ENCODE data around the gene TMEM121B.

DNA sequence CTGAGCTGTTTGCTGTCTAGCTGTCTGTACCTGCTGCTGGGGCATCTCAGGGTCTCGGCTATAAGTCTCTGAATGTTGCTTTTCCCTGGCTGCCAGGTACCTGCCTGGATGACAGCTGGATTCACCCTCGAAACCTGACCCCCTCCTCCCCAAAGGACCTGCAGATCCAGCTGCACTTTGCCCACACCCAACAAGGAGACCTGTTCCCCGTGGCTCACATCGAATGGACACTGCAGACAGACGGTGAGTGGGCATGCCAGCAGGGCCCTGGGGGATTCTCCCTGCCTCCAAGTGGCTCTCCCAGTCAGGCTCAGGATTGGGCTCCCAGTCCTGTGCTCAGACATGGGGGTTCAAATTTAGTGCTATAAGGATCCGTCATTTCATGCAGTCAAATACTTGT, 23.5 kb downstream of the TMEM121B start:
- TF ChIP-seq POLR2A (IDR thresholded peaks at IDR 0.05): no peak
- TF ChIP-seq, protein P1, sequence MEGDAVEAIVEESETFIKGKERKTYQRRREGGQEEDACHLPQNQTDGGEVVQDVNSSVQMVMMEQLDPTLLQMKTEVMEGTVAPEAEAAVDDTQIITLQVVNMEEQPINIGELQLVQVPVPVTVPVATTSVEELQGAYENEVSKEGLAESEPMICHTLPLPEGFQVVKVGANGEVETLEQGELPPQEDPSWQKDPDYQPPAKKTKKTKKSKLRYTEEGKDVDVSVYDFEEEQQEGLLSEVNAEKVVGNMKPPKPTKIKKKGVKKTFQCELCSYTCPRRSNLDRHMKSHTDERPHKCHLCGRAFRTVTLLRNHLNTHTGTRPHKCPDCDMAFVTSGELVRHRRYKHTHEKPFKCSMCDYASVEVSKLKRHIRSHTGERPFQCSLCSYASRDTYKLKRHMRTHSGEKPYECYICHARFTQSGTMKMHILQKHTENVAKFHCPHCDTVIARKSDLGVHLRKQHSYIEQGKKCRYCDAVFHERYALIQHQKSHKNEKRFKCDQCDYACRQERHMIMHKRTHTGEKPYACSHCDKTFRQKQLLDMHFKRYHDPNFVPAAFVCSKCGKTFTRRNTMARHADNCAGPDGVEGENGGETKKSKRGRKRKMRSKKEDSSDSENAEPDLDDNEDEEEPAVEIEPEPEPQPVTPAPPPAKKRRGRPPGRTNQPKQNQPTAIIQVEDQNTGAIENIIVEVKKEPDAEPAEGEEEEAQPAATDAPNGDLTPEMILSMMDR (IDR thresholded peaks at IDR 0.05): no peak
- no peak for TF ChIP-seq POLR2AphosphoS5 (IDR thresholded peaks at IDR 0.05)

All from prostate gland (tissue), 2 donors.